Sigmoid colon (tissue), 4 donors: Measurements from ENCODE around the gene APAF1.

ENCODE experiments used
- EP300 ChIP-seq, 4 donors: sonication (generic); formaldehyde crosslinking; IDR thresholded peaks; one replicate each; pipeline ENCODE4 v1.6.1; 2017; ENCODE audit warnings: antibody characterized with exemption in 4 of 4
- TF ChIP-seq, protein P1 (sequence below), 4 experiments: fragments of 450-650 bp in 3 of 4; fragments of 200-600 bp in 1 of 4; IDR thresholded peaks; one replicate each; pipeline ENCODE4 v1.5.1; 2016 to 2019; ENCODE audit warnings: antibody characterized with exemption in 4 of 4, mild to moderate bottlenecking in 3 of 4, moderate library complexity in 2 of 4

DNA sequence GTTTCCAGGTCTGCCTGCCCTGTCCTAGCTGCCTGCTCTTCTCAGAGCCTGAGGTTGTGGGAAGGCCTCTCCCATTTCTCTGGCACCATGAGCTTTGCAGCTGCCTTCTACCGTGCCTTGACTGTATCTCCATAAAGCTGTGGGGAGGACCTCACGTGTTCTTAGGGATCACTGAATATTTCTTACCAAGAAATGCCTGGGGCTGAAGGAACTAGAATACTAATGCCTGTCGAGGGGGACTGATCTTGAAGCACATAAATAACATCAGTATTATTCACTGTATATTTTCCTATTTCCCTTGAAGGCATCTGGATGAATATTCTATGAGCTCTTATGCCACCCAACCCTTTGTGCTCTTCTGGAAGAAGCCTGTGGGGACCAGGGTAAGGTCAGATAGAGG lies 103.4 kb downstream of the APAF1 start:
- TF ChIP-seq EP300 (IDR thresholded peaks at IDR 0.05), result no peak
- TF ChIP-seq, protein P1, sequence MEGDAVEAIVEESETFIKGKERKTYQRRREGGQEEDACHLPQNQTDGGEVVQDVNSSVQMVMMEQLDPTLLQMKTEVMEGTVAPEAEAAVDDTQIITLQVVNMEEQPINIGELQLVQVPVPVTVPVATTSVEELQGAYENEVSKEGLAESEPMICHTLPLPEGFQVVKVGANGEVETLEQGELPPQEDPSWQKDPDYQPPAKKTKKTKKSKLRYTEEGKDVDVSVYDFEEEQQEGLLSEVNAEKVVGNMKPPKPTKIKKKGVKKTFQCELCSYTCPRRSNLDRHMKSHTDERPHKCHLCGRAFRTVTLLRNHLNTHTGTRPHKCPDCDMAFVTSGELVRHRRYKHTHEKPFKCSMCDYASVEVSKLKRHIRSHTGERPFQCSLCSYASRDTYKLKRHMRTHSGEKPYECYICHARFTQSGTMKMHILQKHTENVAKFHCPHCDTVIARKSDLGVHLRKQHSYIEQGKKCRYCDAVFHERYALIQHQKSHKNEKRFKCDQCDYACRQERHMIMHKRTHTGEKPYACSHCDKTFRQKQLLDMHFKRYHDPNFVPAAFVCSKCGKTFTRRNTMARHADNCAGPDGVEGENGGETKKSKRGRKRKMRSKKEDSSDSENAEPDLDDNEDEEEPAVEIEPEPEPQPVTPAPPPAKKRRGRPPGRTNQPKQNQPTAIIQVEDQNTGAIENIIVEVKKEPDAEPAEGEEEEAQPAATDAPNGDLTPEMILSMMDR (IDR thresholded peaks at IDR 0.05), result no peak
